Neuronal stem cell (in vitro differentiated cells): ENCODE results near the gene SYT7.

Experiments
- DNase-seq: peaks from one replicate; pipeline ENCODE4 v3.0.0-alpha.2; 2013; ENCODE audit warnings: low spot score
- H2AFZ ChIP-seq: one replicate; pipeline ENCODE4 v1.6.1; 2013; ENCODE audit warnings: mild to moderate bottlenecking, low read length, inconsistent platforms
- H2AK5ac ChIP-seq: 2 replicates; pipeline ENCODE4 v1.6.1; 2013; ENCODE audit warnings: low read depth, mild to moderate bottlenecking, inconsistent platforms, low read length, moderate library complexity, mixed read lengths
- H2BK120ac ChIP-seq: 2 replicates; pipeline ENCODE4 v1.6.1; 2013; ENCODE audit warnings: low read depth, mild to moderate bottlenecking, inconsistent platforms, low read length, moderate library complexity, mixed read lengths
- H2BK12ac ChIP-seq: one replicate; pipeline ENCODE4 v1.6.1; 2013; ENCODE audit warnings: low read length, inconsistent platforms
- H2BK15ac ChIP-seq: 2 replicates; pipeline ENCODE4 v1.6.1; 2013; ENCODE audit warnings: mild to moderate bottlenecking, low read length, inconsistent platforms, mixed read lengths
- H2BK5ac ChIP-seq: one replicate; pipeline ENCODE4 v1.6.1; 2013; ENCODE audit warnings: inconsistent platforms, mild to moderate bottlenecking, low read length, moderate library complexity
- H3K14ac ChIP-seq: one replicate; pipeline ENCODE4 v1.6.1; 2013; ENCODE audit warnings: low read length, inconsistent platforms
- H3K18ac ChIP-seq: 2 replicates; pipeline ENCODE4 v1.6.1; 2013; ENCODE audit warnings: low read length, inconsistent platforms
- H3K23ac ChIP-seq: 2 replicates; pipeline ENCODE4 v1.6.1; 2013; ENCODE audit warnings: low read depth, mild to moderate bottlenecking, mixed read lengths, low read length, inconsistent platforms; ENCODE audit not compliant: poor library complexity
- H3K27ac ChIP-seq: replicated peaks from 3 replicates; pipeline ENCODE4 v1.5.1; 2013; ENCODE audit warnings: low read length, inconsistent platforms
- H3K27me3 ChIP-seq, 3 experiments: 2 replicates each; pipeline ENCODE4 v1.6.1; 2013; ENCODE audit warnings: low read length in 3 of 3, mild to moderate bottlenecking in 2 of 3, inconsistent platforms in 1 of 3, low read depth in 1 of 3, mixed read lengths in 1 of 3, moderate library complexity in 1 of 3; ENCODE audit not compliant: control insufficient read depth in 3 of 3, insufficient read depth in 3 of 3
- H3K36me3 ChIP-seq, 2 donors: replicated peaks in 1 of 2; 2 replicates each; pipeline ENCODE4 v1.6.1; 2013; ENCODE audit warnings: low read length in 2 of 2; ENCODE audit not compliant: control insufficient read depth in 2 of 2, insufficient read depth in 2 of 2
- H3K4ac ChIP-seq: 2 replicates; pipeline ENCODE4 v1.6.1; 2013; ENCODE audit warnings: inconsistent platforms, mild to moderate bottlenecking, low read length, moderate library complexity
- H3K4me1 ChIP-seq, 2 donors: 1 replicate in 1 of 2; 2 replicates in 1 of 2; pipeline ENCODE4 v1.6.1; 2013; ENCODE audit warnings: low read length in 2 of 2, low read depth in 1 of 2; ENCODE audit not compliant: control insufficient read depth in 2 of 2, insufficient read depth in 1 of 2
- H3K4me2 ChIP-seq: one replicate; pipeline ENCODE4 v1.6.1; 2013; ENCODE audit warnings: mild to moderate bottlenecking, low read length, inconsistent platforms; ENCODE audit not compliant: insufficient read depth, poor library complexity, severe bottlenecking
- H3K4me3 ChIP-seq, 2 donors: 2 replicates each; pipeline ENCODE4 v1.5.1; 2013; ENCODE audit warnings: low read length in 2 of 2, mild to moderate bottlenecking in 2 of 2, inconsistent platforms in 1 of 2, moderate library complexity in 1 of 2
- H3K79me1 ChIP-seq: one replicate; pipeline ENCODE4 v1.6.1; 2013; ENCODE audit warnings: low read depth, mild to moderate bottlenecking, inconsistent platforms, low read length, moderate library complexity
- H3K9ac ChIP-seq: one replicate; pipeline ENCODE4 v1.6.1; 2013; ENCODE audit warnings: mild to moderate bottlenecking, low read depth, low read length, inconsistent platforms; ENCODE audit not compliant: poor library complexity
- H3K9me3 ChIP-seq, 2 donors: replicated peaks in 1 of 2; 2 replicates each; pipeline versions ENCODE3 to v1.6.1; 2013; ENCODE audit warnings: low read length in 2 of 2, mild to moderate bottlenecking in 2 of 2, inconsistent platforms in 1 of 2, low read depth in 1 of 2, mixed read lengths in 1 of 2, moderate library complexity in 1 of 2; ENCODE audit not compliant: control insufficient read depth in 2 of 2, insufficient read depth in 1 of 2
- H4K8ac ChIP-seq: one replicate; pipeline ENCODE4 v1.6.1; 2013; ENCODE audit warnings: low read depth, mild to moderate bottlenecking, inconsistent platforms, low read length, moderate library complexity
- H4K91ac ChIP-seq: one replicate; pipeline ENCODE4 v1.6.1; 2013; ENCODE audit warnings: low read length, low read depth, mild to moderate bottlenecking, inconsistent platforms; ENCODE audit not compliant: poor library complexity
- WGBS, 2 donors: extraction: QIAGEN DNeasy Blood & Tissue Kit; methylation state at CpG; one replicate each; pipeline ENCODE4 v1.1.7; 2013; ENCODE audit warnings: missing lambda C conversion rate in 2 of 2, mixed read lengths in 1 of 2; ENCODE audit not compliant: insufficient read length in 2 of 2, insufficient replicate concordance in 1 of 2; ENCODE audit errors: extremely low coverage in 2 of 2; 5-methylcytosine and 5-hydroxymethylcytosine counted together

Gene SYT7

GRCh38 chr11:61627850-61628661, 47.2 kb upstream of the SYT7 start:
- WGBS, 2 donors = no CpG with 5 or more reads among the region's 13 CpGs
- no peaks in the 10 kb centered on the region for H3K79me1 ChIP-seq

GRCh38 chr11:61626580-61627380, 45.9 kb upstream of the SYT7 start:
- H3K4me2 ChIP-seq = no peak overlapping the region
- WGBS, 2 donors = no CpG with 5 or more reads among the region's 10 CpGs
- no peak overlapping the region for H3K23ac ChIP-seq
- no peak overlapping the region for H2BK120ac ChIP-seq
- no peak overlapping the region for H3K27ac ChIP-seq
- H3K18ac ChIP-seq = peak overlapping the region; percentile 39
- H2AK5ac ChIP-seq = peak overlapping the region; percentile 72
- no peak overlapping the region for H3K14ac ChIP-seq
- no peak for DNase-seq
- H2BK5ac ChIP-seq = peak overlapping the region; percentile 56
- no peaks in the 10 kb centered on the region for H3K9me3 ChIP-seq
- H3K4me3 ChIP-seq = no peak overlapping the region
- no peaks in the 10 kb centered on the region for H3K79me1 ChIP-seq
- no peak overlapping the region for H2AFZ ChIP-seq
- H3K9ac ChIP-seq = no peak overlapping the region
- H2BK15ac ChIP-seq = peak overlapping the region; percentile 8
- no peaks in the 10 kb centered on the region for H3K36me3 ChIP-seq
- H4K8ac ChIP-seq = no peak overlapping the region
- no peak overlapping the region for H3K4ac ChIP-seq
- peaks cover 12 to 13% of the 10 kb centered on the region in 2 donors for H3K4me1 ChIP-seq
- no peak overlapping the region for H4K91ac ChIP-seq
- H3K27me3 ChIP-seq = no peaks in the 10 kb centered on the region
- H2BK12ac ChIP-seq = no peak overlapping the region

More at GRCh38 chr11:61627850-61628661, 47.2 kb upstream of the SYT7 start:
- no peaks in the 10 kb centered on the region for H3K27me3 ChIP-seq
- H3K14ac ChIP-seq = no peak overlapping the region
- no peak overlapping the region for H4K8ac ChIP-seq
- H2BK15ac ChIP-seq = peak overlapping the region; percentile 8
- H3K36me3 ChIP-seq = no peaks in the 10 kb centered on the region
- H2AK5ac ChIP-seq = peak overlapping the region; percentile 53
- no peak overlapping the region for H3K27ac ChIP-seq
- H3K23ac ChIP-seq = no peak overlapping the region
- peaks cover 15 to 22% of the 10 kb centered on the region in 2 donors for H3K4me1 ChIP-seq
- peak; percentile 67 for DNase-seq
- no peak overlapping the region for H2BK120ac ChIP-seq
- H3K4me2 ChIP-seq = no peak overlapping the region
- H2AFZ ChIP-seq = no peak overlapping the region
- H3K9ac ChIP-seq = peak overlapping the region; percentile 55
- H4K91ac ChIP-seq = no peak overlapping the region
- H2BK5ac ChIP-seq = no peak overlapping the region
- peak overlapping the region; percentile 36 for H2BK12ac ChIP-seq
- H3K4me3 ChIP-seq = no peak overlapping the region
- peak overlapping the region; percentile 11 for H3K18ac ChIP-seq
- H3K4ac ChIP-seq = no peak overlapping the region
- no peaks in the 10 kb centered on the region for H3K9me3 ChIP-seq

- Histone ChIP-seq H2BK12ac (no peak overlapping the region), H3K14ac (no peak overlapping the region), H3K4ac (no peak overlapping the region), H2BK15ac (no peak overlapping the region), H3K23ac (no peak overlapping the region), H3K4me1 (peaks cover 11 to 12% of the 10 kb centered on the region in 2 donors), H3K27me3 (peaks cover 0 to 6% (median 0%) of the 10 kb centered on the region in 3 experiments), H3K27ac (no peak overlapping the region), H2AFZ (no peak overlapping the region), H3K79me1 (no peaks in the 10 kb centered on the region), H3K4me2 (no peak overlapping the region), H3K4me3 (no peak overlapping the region), H3K36me3 (no peaks in the 10 kb centered on the region), H3K18ac (no peak overlapping the region), H4K91ac (no peak overlapping the region), H4K8ac (no peak overlapping the region), H2AK5ac (no peak overlapping the region), H2BK5ac (no peak overlapping the region), H3K9me3 (no peaks in the 10 kb centered on the region), H2BK120ac (no peak overlapping the region), H3K9ac (no peak overlapping the region)
- no CpG with 5 or more reads among the region's 3 CpGs for whole genome bisulfite sequencing, 2 donors
- DNase-seq = no peak
Measured at GRCh38 chr11:61625525-61625924, 44.6 kb upstream of the SYT7 start.
